UCSD-AML1 (cell line): ENCODE data around the gene RAB3C.
"Not testable (repeated sequence)": the region's sequence is repeated elsewhere in the genome, so short reads cannot be mapped to it uniquely, and the experiment has no call there.

Experiments
- DNase-seq: peaks from one replicate; lab custom pipeline; 2025; ENCODE audit not compliant: unreplicated experiment; lab: John Stamatoyannopoulos, UW

RAB3C gene, protein sequence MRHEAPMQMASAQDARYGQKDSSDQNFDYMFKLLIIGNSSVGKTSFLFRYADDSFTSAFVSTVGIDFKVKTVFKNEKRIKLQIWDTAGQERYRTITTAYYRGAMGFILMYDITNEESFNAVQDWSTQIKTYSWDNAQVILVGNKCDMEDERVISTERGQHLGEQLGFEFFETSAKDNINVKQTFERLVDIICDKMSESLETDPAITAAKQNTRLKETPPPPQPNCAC

DNA sequence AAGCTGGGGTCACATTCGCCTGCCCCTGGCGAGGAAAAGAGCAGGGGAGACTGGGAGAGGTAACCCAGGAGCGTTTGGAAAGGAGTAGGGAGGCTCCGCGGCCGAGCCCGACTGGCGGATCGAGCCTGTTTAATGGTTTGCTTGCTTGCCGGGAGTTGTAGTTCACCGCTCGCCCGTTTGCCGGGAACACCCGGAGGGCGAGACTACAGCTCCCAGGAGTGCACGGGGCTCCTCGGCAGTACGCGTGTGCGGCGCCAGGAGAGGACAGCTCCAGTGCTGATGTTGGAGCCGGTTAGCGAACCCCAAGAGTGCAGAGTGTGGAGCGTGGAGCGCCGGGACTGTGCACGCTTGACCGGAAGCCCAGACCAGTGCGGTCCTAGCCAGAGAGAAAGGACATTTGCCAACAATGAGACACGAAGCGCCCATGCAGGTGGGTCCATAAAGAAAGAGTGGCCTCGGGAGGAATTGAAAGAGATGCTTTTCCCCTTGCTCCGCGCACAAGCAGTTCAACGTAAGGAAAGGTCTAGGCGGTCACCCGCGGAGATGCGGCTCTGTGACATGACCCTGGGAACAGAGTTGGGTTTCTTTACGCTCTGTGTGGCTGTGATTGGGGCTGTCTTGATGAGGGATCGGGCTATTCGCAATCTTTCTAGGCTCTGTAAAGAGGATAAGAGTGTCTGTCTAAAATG lies at the start of gene RAB3C:
TSS of gene RAB3C (plus strand) at position 273 of the 689 bp plus-strand sequence. CDS start at position 407, 134 bp downstream.
- peak; percentile 92 for DNase-seq

DNA sequence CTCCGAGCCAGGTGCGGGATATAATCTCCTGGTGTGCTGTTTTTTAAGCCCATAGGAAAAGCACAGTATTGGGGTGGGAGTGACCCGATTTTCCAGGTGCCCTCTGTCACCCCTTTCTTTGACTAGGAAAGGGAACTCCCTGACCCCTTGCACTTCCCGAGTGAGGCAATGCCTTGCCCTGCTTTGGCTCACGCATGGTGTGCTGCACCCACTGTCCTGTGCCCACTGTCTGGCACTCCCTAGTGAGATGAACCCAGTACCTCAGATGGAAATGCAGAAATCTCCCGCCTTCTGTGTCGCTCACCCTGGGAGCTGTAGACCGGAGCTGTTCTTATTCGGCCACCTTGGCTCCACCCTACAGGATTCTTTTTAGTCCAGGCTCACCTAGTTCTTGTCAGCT lies 40.9 kb upstream of the RAB3C start:
- not testable (repeated sequence) for DNase-seq

DNA sequence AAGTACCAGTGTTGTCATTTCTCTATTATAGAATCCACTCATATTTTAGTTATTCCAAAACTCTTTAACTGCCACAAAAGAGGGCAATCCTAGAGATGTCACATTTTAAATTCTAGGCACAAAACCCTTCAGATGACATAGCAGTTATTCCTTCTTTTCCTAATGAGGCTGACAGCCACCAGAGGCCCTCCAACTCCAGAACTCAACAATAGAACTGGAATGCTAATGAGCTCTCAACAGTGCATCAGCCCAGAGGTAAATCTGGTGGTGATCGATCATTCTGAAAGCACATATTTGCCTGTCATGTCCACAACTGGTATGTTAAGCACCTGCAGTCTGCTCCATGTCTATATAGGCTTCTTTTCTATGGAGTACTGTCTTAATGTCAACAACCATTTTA lies 40.2 kb upstream of the RAB3C start:
- DNase-seq: no peak

DNA sequence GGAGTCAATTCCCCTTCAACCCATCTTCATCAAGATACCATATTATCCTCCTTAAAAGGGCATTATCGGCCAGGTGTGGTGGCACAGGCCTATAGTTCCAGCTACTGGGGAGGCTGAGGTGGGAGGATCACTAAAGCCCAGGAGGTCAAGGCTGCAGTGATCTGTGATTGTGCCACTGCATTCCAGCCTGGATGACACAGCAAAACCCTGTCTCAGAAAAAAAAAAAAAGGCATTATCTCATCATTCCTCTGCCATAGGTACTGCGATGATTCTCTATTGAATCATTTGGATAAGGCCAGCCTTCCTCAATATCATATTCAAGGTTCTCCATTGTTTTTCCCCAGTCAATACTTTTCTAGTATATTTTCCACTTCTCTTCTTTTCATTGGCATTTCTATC lies 39.2 kb upstream of the RAB3C start:
- DNase-seq: no peak

- no peak for DNase-seq
Observed at GRCh38 chr5:58544195-58544594, 38.7 kb upstream of the RAB3C start.

GRCh38 chr5:58544926-58545325 lies 37.9 kb upstream of the RAB3C start:
- no peak for DNase-seq

DNA sequence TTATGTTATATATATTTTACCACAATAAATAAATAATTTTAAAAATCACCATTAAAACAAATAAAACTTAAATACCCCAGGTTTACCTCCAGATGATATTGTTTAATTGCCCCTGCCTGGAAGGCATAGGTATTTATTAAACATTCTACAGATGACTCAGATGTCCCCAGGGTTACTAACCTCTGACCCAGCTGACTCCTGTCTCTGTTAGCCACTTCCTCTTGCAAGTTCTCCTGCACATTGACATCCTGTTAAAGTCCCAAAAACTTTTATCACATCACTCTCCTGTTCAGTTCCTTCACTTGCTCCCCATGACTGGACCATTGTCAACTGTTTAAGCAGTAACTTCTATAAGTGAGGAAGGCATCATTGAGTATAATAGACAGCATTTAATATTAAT lies 37.0 kb upstream of the RAB3C start:
- DNase-seq: no peak

- DNase-seq: no peak
Observed at GRCh38 chr5:58548068-58548467, 34.8 kb upstream of the RAB3C start.

- no peak for DNase-seq
Observed at GRCh38 chr5:58551492-58551891, 31.4 kb upstream of the RAB3C start.

GRCh38 chr5:58557665-58558338 lies 25.1 kb upstream of the RAB3C start:
- not testable (repeated sequence) for DNase-seq

- DNase-seq: not testable (repeated sequence)
Observed at GRCh38 chr5:58563016-58563700, 19.7 kb upstream of the RAB3C start.

GRCh38 chr5:58564043-58564832 lies 18.6 kb upstream of the RAB3C start:
- not testable (repeated sequence) for DNase-seq

- DNase-seq: no peak
Observed at GRCh38 chr5:58565033-58565432, 17.8 kb upstream of the RAB3C start.

GRCh38 chr5:58571501-58571900 lies 11.4 kb upstream of the RAB3C start:
- no peak for DNase-seq

DNA sequence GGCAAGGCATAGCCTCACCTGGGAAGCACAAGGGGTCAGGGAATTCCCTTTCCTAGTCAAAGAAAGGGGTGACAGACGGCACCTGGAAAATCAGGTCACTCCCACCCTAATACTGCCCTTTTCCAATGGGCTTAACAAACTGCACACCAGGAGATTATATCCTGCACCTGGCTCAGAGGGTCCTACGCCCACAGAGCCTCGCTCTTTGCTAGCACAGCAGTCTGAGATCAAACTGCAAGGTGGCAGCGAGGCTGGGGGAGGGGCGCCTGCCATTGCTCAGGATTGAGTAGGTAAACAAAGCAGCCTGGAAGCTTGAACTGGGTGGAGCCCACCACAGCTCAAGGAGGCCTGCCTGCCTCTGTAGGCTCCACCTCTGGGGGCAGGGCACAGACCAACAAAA lies 9.9 kb upstream of the RAB3C start:
- not testable (repeated sequence) for DNase-seq

GRCh38 chr5:58579781-58580180 lies 3.1 kb upstream of the RAB3C start:
- no peak for DNase-seq

DNA sequence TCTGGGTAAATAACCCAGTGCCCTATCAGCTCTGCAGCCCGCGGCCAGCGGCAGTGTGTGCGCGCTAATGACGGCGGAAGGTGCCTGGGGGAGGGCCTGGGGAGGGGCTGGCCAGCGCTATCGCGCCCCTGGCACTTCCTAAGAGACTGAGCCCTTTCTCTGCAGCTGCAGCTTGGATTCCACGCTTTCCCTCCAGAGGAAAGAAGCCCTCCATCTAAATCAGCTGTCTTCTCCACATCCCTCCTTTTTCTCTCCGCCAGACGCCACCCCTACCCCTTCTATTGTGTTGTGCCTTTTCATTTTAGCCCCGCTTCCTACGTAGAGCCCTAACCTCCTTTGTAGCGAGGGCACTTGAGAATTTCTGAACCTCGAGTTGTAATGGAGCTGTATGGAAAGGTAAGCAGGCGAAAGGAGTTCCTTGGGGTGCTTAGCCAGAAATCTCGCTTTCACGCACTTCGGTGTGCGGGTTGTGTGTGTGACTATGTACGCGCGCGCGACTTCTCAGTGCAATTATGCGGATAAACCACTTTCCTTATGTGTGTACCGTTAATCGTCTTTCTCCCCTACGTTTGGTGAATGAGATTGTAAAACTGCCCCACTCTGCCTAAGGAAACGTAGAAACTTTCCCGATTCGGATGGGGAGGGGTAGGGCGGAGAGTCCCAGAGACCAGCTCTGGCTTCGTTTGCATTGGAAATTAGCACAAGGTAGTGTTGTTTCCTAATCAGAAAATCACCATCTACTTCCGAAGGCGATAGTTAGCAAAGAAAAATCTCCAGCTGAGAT lies 664 bp upstream of the RAB3C start:
- peak; percentile 84 for DNase-seq

DNA sequence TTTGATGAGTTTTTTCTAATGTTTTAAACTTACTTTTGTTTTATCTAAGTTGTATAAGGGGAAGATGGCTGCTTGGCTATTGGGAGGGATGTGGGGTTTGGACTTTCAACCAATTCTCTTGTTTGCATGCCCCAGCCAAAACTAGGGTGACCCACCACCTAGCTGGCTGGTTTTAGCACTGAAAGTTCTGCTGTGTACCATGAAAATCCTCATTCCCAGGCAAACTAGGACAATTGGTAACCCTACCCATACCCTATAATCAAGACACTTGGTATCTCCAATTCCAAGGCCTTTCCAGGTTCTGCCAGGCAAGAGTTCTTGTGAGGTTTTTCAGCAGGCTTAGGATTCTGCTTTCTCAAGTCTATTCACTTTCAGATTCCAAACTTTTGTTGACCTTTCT lies 13.1 kb downstream of the RAB3C start:
- DNase-seq: no peak

GRCh38 chr5:58598440-58598839 lies 15.6 kb downstream of the RAB3C start:
- no peak for DNase-seq

DNA sequence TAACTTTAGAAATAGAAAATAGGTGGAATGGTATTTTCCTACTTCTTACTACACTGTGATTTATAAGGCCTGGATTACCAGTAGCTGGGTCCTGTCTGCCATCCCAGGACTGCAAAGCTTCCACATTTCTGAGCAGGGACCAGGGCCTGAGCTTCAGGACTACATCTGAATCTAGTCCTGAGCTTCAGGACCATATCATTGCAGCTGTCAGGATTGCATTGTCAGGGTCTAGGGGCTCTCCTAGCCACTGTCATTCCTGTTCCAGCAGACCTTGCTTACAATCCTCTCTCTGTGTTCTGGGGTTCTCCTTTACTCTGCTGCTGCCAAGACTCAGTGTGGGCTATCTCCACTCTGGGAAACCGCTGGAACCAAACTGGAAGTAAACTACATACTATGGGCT lies 16.3 kb downstream of the RAB3C start:
- DNase-seq: no peak
